GM19372 (cell line): Measurements from ENCODE around the gene ADGRL3.

Source experiments
- ATAC-seq: cut with Tn5 transposase; IDR thresholded peaks from one replicate; pipeline ENCODE4 v1.9.1; 2021; ENCODE audit warnings: mild to moderate bottlenecking, low read depth, moderate library complexity; ENCODE audit not compliant: unreplicated experiment

ADGRL3 gene

GRCh38 chr4:61407642-61408618 lies 207.8 kb downstream of the ADGRL3 start:
- ATAC-seq, result no peak

GRCh38 chr4:61408861-61409260 lies 208.7 kb downstream of the ADGRL3 start:
- no peak for ATAC-seq

GRCh38 chr4:61411241-61411640 lies 211.1 kb downstream of the ADGRL3 start:
- ATAC-seq, result no peak

- ATAC-seq, result no peak
Measured at GRCh38 chr4:61425315-61425714, 225.2 kb downstream of the ADGRL3 start.

DNA sequence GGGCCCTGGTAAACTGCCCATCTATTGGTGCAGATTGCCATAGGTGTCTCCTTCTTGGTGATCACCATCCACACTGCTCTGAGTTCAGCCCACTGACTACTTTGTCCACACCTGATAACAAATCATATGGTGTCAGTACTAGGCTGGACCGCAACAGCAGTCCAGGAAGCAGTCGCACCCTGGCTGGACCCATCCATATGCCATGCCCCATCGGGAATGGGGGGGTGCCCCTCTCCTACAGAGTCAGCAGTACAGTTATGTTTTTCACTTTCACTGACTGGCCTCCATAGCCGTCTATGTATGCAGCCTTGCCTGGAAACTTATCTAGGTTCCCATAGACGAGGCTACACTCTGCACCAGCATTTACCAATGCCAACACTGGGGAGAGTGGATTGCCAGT lies 226.1 kb downstream of the ADGRL3 start:
- ATAC-seq, result no peak

DNA sequence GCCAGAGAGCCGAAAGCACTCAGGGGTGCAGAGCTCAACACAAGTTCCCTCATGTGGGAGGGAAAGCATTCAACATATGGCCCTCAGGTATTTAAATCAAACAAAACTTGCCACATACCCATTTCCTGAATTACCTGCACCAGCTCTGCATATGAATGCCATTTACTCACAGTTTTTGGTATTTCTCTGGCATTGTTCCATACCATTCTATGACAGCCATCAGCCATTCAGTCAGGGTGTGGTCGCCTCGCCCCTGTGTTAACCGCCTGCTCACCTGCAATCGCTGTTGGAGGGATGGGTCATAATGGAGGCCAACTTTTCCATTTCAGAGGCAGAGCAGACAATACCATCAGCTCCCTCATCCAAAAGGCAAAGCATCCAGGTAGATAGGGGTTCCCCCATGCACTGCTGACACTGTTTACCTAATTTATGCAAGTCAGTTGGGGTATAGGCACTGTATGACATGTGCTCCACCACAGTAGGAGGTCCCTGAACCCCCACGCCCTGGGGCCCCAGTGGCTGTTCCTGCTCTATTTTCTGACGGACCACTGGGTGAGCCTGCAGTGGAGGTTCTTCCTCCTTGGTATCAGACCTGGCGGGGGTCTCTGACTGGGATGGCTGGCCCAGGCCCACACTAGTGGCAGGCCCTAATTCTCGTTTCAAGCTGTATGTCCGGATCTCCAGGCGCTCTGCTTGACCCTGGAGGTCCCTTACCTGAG lies 227.1 kb downstream of the ADGRL3 start:
- ATAC-seq, result no peak

DNA sequence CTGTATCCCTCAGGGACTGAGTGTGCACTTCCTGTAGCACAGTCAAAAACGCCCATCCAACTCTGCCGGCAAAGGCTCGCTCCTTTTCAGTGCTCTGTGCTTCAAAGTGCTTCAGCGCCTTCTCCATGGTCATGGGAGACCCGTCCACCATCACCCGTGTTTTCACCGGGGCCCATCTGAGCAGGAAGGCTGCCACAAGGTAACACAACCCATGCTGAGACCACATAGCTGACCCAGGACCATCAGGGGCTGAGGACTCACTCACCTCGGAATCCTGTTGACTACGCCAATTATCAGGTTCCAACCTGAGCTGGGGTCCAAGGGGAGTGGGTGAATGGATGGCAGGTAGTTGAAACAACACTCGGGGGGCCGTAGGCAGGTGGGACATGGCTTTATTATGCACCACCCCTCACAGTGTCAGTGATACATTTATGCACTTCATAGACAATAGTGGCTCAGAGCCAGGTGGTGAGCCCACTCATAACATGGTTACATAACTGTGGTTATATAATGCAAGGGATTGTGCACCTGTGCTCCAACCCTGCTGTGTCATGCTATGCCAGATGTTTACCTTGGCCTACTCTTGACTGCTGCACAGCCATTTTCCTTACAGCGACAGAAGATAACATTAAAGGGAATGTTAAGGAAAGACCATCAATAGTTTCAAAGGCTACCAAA lies 227.8 kb downstream of the ADGRL3 start:
- ATAC-seq, result no peak

- no peak for ATAC-seq
Measured at GRCh38 chr4:61428950-61429349, 228.8 kb downstream of the ADGRL3 start.

DNA sequence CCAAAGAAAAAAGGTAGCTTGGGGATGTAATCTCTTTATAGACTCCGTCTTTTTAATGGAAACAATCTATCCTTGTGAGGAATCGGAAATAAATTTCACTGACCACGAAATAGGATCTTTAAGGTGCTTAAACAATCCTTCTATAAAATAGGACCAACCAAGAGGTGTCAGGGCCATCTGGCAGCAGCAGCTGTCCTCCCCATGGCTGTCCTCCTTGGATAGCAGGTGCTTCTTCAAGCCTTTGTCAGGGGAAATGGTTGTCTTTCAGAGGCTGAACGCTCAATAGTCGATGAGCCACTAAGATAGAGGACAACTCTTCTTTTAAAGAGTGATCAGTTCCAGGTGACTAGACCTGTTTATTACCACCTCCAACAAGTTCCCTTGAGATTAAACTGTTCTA lies 231.0 kb downstream of the ADGRL3 start:
- no peak for ATAC-seq

DNA sequence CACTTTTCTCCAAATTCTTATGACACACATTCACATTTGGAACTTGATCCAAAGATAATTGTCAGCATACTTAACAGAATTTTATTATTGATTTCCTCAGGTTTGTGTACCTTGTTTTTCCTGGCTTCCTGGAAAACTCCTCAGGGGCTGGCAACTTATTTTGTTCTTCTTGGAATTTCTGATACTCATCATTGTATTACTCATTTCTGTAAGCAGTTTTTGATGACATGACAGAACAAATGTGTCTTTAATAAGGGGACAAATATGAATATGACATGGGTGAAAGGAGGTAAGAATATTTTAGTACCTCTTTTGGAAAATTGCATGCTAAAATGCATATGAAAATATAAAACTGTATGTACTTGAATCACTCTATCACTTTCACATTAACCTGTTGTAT lies 237.8 kb downstream of the ADGRL3 start:
- ATAC-seq, result no peak

DNA sequence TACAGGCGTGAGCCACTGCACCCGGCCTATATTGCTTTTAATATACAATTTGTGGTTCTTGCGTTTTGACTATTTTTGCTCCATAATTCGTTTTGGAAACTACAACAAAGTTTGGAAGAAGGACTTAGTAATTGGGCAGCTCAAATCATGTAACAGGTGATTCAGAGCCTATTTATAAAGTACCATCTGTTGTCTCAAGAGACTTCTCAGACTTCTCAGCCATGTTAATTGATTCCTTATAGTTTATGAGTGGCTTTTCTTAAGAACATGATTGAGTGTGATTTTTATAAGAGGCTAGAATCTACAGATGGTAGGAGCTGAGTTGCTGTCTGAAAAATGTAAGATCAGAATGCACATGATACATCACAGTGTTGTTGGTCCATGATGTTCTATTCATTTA lies 240.2 kb downstream of the ADGRL3 start:
- ATAC-seq, result no peak

GRCh38 chr4:61442936-61443335 lies 242.8 kb downstream of the ADGRL3 start:
- no peak for ATAC-seq

- ATAC-seq, result no peak
Measured at GRCh38 chr4:61443813-61444510, 243.8 kb downstream of the ADGRL3 start.

- ATAC-seq, result no peak
Measured at GRCh38 chr4:61445374-61446063, 245.4 kb downstream of the ADGRL3 start.

- no peak for ATAC-seq
Measured at GRCh38 chr4:61446941-61447340, 246.8 kb downstream of the ADGRL3 start.

- no peak for ATAC-seq
Measured at GRCh38 chr4:61447918-61448317, 247.8 kb downstream of the ADGRL3 start.

DNA sequence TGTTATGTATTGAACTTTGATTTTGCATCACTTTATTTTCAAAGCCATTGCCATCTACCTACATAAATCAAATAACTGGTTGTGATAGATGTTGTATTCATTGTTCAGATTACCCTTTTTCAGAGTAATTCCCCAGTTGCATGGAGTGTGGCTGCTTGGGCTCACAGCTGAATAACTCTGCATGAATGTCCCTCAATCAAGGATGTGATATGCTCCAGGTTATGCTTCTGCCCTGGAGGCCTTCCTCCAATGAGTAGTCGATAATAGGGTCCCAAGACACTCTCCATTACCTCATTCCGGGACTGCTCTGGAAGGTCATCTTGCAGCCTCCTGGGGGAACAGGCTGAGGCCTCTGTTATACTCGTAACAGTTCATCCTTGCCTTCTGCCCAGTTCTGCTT lies 251.8 kb downstream of the ADGRL3 start:
- no peak for ATAC-seq

DNA sequence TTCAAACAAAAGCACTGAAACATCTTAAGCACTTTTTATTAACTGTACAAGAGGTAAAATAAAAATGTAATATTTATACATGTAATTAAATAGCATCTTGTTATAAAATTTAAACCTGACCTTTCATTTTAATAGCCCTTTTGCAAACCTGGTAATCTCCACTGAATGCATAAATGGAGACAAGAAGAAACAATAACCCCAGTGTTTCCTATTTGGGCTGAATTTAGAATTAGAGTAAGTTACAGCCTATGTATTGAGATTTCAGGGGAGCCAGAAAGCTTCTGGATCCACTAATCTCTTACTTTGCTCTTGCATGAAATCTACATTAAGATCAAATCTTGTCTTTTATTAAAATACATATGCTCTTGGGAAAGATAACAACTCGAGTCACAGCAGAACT lies 261.8 kb downstream of the ADGRL3 start:
- no peak for ATAC-seq

DNA sequence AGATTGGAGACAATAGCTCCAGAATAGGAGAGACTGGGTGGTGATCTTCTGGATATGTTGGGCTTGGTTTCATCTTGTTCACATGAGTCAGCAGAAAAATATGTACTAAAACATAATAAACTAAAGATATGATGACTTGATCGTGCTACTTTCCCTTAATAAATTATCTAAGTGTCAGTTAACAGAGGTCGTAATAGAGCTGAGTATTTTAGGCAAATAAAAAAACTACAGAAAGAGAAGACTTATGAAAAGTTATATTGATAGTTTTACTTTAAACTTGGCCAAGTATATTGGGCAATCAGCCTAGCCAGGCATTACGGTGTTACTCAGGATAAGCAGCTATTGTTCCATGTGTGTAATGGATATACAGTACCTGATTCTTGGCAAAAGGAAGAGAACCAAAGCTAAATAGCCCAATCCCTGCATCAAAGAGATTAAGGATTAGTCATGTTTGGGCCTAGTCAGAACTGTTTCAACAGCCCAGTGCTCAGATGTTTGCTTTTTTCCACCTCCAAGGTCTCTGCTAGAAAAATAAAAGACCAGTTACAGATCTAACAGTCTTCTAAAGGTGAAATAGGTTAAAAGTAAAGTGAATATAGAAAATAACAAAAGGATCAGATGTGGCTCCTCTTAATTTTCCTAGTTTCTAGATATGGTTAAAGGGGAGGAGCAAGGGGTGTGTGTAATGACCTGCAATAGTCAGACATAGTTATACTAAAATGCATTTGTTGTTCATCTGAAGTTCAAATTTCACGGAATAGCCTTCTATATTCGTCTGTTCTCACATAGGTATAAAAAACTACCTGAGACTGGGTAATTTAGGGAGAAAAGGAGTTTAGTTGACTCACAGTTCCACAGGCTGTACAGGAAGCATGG lies 262.6 kb downstream of the ADGRL3 start:
- no peak for ATAC-seq
